Activated CD4-positive, alpha-beta T cell treated with anti-CD3 and anti-CD28 coated beads, Interleukin-2, Interleukin-4, amounts not matched to agents 100 ng/mL and 50 ng/mL, durations not matched to agents 16 hours and 8 hours (primary cell): Measurements from ENCODE around the gene COX4I1.
"Not testable (repeated sequence)": the region's sequence is repeated elsewhere in the genome, so short reads cannot be mapped to it uniquely, and the experiment has no call there.

ENCODE experiments used
- DNase-seq: peaks from one replicate; pipeline ENCODE4 v3.0.0-alpha.2; 2020; ENCODE audit warnings: low spot score

COX4I1 gene

GRCh38 chr16:85800321-85800669 is 800 bp downstream of the COX4I1 start:
- DNase-seq: no peak

DNA sequence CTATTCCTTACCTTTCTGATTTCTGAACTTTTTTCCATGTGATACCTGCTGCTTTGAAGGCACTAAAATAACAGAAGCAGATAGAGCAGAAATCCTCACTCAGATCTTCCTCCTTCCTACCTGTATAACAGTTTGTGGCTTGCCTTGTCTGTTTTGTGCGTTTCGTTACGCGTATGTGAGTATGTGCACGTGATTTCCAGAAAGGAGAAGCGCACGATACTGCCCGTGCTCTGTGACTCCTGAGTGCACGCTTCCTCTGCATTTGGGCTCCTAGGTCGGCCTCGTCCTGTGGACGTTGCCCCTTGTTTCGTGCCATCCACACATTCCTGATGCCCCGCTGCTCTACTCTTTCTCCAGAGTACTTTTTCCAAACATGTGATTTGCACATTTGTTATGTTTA is 4.1 kb downstream of the COX4I1 start:
- no peak for DNase-seq

DNA sequence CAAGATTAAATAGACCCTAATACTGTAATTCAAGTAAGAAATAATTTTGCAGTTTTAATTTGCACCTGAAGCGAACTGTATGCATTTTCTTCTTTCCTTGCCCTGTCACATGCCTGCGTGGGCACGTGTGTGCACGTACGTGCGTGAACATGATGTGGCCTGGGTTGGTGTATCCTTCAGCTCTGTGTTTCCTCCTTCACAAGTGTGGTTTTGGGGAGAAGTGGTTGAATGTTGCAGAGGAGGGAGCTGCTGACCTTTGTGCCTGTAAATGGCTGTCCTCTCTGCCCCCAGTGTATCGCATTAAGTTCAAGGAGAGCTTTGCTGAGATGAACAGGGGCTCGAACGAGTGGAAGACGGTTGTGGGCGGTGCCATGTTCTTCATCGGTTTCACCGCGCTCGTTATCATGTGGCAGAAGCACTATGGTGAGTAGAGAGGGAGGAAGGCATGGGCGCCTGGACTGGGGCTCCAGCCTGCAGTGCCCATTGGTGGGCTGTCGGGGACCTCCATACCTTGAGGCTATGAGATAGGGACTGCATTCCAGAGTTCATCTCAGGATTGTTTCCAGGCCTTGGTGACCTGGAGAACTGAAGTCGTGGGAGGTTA is 6.0 kb downstream of the COX4I1 start:
- no peak for DNase-seq

DNA sequence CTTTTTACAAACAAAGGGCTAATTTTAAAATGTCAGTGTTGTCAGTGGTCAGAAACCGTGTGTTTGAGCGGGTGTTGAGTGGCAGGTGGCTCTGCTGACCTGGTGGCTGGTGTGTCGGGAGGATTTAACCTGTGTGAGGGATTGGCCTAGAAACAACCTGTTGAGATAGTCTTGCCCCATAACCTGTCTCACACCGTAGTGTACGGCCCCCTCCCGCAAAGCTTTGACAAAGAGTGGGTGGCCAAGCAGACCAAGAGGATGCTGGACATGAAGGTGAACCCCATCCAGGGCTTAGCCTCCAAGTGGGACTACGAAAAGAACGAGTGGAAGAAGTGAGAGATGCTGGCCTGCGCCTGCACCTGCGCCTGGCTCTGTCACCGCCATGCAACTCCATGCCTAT is 7.0 kb downstream of the COX4I1 start:
- no peak for DNase-seq

DNA sequence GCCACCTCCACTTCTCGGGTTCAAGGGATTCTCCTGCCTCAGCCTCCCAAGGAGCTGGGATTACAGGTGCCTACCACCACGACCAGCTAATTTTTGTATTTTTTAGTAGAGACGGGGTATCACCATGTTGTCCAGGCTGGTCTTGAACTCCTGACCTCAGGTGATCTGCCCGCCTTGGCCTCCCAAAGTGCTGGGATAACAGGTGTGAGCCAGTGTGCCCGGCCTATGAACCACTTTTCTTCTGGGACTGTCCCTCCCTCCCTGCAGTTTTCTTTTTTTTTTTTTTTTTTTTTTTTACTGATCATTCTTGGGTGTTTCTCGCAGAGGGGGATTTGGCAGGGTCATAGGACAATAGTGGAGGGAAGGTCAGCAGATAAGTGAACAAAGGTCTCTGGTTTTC is 7.8 kb downstream of the COX4I1 start:
- DNase-seq: not testable (repeated sequence)

DNA sequence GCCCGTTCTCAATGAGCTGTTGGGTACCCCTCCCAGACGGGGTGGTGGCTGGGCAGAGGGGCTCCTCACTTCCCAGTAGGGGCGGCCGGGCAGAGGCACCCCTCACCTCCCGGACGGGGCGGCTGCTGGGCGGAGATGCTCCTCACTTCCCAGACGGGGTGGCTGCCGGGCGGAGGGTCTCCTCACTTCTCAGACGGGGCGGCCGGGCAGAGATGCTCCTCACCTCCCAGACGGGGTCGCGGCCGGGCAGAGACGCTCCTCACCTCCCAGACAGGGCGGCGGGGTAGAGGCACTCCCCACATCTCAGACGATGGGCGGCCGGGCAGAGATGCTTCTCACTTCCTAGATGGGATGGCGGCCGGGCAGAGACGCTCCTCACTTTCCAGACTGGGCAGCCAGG is 8.6 kb downstream of the COX4I1 start:
- DNase-seq: not testable (repeated sequence)

- no peak for DNase-seq
Observed at GRCh38 chr16:85808926-85809325, 9.4 kb downstream of the COX4I1 start.

GRCh38 chr16:85809645-85810044 is 10.2 kb downstream of the COX4I1 start:
- no peak for DNase-seq

DNA sequence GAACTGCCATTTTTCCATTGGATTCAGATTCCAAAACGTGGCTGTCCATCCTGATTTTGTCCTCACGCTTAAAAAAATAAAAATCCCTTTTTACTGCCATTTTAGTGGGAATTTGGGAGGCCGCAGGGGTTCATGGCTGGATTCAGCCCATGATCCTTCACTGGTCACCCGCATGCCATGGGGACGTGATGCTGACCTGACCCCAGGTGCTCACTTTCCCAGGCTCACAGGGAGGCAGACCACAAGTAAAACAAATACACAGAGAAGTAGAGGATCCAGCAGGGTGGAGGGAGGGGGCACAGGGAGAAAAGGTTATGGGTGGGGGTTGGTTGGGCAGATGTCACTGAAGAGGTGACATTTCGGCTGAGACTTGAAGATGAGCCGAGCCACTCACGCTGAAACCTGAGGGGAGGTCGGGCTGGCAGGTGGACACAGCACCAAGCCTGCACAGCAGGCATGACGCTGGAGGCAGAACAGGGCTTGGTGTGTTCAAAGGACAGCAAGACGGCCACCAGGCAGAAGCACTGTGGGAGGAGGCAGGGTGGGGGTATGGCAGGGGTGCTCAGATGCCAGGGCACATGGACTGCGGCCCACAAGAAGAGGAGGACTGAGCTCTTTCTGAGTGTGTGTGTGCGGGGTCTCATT is 10.7 kb downstream of the COX4I1 start:
- DNase-seq: no peak

DNA sequence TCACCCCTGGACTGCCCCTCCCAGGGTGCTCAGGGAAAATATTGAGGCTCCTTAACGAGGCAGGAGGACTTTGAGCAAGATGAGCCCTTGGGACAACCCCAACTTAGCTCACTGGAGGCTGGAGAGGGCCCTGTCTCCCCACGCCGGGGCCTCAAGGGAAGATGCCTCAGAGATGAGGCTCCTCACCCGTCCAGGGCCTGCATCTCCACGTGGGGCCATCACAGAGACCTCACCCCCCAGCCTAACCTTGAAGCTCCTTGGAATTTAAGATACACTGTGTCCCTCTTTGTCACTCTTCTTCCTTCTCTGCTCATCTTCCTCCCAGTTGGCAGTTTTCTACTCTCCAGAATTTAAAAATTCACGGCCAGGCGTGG is 11.2 kb downstream of the COX4I1 start:
- DNase-seq: no peak

- no peak for DNase-seq
Observed at GRCh38 chr16:85812031-85812807, 12.7 kb downstream of the COX4I1 start.

- no peak for DNase-seq
Observed at GRCh38 chr16:85812811-85813700, 13.6 kb downstream of the COX4I1 start.

- no peak for DNase-seq
Observed at GRCh38 chr16:85816159-85816558, 16.7 kb downstream of the COX4I1 start.

- DNase-seq: not testable (repeated sequence)
Observed at GRCh38 chr16:85817195-85817594, 17.7 kb downstream of the COX4I1 start.

DNA sequence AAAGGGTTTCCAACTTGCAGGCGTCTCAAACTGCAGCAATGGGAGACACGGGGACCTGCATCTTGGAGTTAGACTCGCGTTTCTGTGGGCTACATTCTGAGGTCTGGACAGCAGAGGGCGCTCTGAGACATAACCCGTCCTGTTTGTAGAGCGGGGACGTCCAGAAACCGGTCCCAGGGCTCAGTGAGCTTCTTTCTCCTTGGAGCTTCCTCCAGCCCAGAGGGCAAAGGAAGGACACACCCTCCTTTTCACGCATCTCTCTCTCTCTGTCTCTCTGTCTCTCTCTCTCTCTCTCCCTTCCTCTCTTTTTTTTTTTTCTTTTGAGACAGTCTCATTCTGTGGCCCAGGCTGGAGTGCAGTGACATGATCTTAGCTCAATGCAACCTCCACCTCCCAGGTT is 19.8 kb downstream of the COX4I1 start:
- DNase-seq: peak; percentile 88

DNA sequence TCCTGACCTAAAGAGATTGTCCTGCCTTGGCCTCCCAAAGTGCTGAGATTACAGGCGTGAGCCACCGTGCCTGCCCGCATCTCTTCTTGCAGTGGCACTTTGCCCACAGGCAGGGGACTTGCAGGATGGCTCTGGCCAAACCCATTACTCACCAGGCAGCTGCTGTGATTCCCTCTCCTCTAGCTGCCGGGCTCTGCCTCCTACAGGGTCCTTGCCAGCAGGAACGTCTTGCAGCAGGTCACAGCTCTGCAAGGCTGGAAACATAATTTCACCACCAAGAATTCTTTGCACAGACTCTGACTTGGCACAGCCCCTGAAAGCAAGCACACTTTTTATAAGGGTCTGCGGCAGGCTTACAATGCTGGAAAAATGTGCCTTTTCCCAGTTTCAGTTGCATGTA is 20.3 kb downstream of the COX4I1 start:
- DNase-seq: no peak

DNA sequence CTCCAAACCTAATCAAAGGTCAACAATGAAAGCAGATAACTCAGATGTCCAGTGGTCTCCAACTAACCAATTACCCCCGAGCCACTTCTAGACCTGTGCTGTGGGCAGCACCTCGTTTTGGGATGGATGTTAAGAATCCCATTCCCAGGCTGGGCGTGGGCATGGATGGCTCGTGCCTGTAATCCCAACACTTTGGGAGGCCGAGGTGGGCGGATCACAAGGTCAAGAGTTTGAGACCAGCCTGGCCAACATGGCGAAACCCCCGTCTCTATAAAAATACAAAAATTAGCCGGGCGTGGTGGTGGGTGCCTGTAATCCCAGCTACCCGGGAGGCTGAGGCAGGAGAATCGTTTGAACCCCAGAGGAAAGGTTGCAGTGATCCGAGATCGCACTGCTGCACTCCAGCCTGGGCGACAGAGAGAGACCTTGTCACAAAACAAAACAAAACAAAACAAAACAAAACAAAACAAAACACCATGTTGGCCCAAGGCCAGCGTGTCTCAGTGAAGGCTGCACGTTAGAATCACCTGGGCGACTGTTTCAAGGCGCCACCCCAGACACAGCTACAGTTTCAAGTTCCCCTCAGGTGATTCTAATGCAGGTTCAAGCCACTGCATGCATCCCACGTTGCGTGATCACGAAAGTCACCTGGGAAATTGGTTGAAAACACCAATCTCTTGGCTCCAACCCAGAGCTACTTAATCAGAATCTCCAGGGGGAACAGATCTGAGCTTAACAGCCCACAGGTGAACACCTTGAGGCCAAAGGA is 21.3 kb downstream of the COX4I1 start:
- no peak for DNase-seq

GRCh38 chr16:85821390-85822135 is 22.1 kb downstream of the COX4I1 start:
- DNase-seq: peak; percentile 76

DNA sequence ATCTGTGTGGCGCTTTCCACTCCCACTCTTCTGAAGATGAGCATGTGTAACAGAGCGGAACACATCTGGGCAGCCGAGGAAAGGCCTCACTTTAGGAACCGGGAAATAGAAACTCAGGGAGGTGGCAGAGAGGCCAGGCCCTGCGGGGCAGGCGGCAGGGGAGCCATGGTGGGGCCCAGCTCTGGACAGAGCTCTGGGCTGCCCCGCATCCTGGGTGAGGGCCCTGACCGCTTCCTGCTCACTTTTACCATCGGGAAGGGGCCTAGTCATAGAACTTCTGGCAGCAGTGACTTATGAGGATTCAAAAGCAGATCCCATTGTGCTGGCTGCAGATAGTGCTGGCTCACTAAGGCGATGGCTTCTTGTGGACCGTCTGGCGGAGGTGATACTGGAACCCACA is 22.6 kb downstream of the COX4I1 start:
- DNase-seq: no peak

- DNase-seq: no peak
Observed at GRCh38 chr16:85823328-85823920, 23.9 kb downstream of the COX4I1 start.
